Suppressor macrophage treated with lipopolysaccharide for 4 hours (primary cell): ENCODE data around the gene THADA.

Experiments used
- DNase-seq: peaks from one replicate; pipeline ENCODE4 v3.0.0-alpha.2; 2020

Gene THADA

DNA sequence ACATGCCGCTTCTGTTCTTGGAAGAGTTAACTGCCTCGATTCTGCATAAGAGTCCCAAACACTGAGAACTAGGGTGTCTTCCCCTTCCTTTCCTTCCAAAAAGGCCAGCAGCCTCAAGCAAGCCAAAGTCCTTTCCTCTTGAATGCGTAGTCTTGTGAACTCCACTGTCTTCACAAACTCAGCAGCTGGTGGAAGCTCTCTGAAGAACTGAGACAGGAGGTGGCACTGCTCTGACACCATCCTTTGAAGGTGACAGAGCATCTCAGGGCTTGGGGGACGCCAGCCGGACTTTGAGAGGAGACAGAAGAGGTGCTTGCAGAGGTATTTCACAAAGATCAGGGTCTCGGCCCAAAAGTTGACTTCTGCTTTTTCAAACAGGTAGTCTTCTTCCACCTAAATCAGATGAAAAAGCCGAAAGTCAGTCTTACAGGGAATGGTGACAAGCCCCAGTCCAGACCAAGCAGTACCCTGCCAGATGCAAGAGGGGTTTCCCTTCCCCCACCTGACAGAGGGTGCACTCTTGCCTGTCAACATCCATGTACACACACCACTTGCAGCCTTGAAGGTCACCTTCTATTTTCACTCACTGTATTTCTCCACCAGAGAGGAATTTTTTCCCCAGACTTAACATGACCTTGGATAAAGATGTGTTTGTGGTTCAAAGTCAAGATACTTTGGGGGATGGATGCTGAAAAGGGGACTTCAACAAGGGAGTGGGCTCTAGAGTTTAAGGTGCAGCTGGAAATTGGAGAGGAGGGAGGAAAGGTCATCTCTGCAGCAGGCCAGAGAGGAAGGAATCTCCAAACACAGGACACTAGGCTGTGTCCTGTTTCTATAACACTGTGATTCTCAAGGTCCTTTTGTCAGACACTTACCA, 364.6 kb downstream of the THADA start:
- DNase-seq, result no peak

DNA sequence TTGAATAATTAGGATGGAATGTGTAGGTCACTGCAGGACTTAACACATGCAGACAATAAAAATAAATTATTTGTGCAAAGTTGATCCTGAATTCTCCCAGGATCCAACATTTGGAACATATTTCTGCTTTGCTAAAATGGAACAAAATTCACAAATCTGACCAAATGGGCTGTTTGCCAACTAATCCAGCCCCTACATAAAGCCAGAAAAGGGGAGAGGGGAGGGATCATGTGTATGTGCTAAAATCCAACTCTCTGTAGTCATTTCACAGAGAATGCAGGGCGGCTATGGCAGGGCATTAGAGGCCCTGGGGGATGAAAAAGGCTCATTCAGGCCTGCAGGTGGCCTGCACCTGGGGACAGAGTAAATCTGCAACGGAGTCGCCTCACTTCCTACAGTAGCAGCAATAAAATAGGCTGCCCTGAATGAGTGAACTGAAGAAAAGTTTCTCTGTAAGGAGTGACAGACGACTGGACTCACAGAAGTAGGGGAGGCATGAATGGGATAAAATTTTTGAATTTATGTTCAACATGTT, 365.4 kb downstream of the THADA start:
- no peak for DNase-seq

GRCh38 chr2:43228756-43229659, 366.8 kb downstream of the THADA start:
- DNase-seq, result peak; percentile 18

DNA sequence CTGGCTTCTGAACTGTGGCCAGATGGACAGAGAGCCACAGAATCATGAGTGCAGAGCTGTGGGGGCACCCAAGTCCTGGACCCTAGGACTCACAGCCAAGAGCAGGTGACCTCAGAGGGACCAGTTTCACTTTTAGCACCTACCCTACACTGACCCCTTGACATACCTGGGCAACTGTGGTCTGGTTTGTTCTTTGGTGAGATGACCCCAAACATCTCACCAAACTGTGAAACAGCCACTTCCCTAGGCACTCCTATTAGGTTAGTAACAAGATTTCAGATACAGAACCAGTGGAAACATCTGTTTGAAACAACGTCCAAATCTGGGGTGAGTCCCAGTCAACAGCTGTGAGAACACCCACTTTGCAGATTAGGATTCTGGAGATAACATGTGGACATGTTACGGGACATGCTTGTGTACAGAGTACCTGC, 367.5 kb downstream of the THADA start:
- no peak for DNase-seq

- DNase-seq, result peak; percentile 66
Observed at GRCh38 chr2:43227830-43228281, 368.0 kb downstream of the THADA start.

DNA sequence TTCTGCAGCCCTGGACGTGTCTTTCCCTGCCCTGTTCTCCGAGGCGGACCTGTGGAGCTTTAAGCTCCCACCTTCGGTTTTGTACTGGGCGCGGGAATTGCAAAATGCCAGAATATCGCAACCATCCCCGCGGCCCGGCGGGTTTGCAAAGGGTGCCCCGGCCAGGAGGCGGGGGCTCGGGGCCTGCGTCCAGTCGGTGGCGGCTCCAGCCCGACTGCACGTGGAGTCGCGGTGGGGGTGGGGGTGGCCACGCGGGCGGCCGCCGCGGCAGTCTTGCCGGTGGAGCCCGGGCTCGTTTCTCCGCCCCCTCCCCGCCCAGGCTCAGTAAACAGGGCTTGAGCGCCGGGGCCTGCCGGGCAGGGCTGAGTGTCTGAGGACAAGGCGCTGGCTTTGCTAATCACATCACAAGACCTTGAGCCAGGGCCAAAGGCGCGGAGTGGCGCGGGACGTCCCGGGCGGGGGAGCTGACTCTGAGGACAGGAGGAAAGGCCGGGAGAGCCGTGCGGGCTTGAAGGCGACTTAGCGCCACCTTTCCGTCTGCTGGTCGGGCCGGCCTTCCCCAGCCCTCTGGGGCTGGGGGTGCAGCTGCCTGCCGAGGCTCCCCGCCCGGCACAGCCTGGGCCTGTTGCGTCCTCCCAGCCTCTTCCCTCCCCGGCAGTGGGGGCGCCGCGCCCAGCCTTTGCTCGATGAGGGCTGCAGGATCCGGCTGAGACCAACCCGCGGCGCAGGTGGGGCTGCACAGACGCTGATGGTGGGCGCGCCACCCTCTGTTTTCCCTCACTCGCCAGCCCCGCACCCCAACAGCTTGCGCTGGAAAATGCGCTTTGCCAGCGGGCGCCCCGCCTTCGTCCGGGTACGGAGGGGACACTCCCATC, 368.6 kb downstream of the THADA start:
- DNase-seq, result peak; percentile 92

GRCh38 chr2:43226558-43226954, 369.3 kb downstream of the THADA start, which contains the start of gene ZFP36L2:
TSS of gene ZFP36L2 (minus strand) at chr2:43226606. CDS start at chr2:43226315, 291 bp downstream.
- peak; percentile 97 for DNase-seq

- DNase-seq, result peak; percentile 86
Observed at GRCh38 chr2:43225788-43226557, 369.9 kb downstream of the THADA start.

DNA sequence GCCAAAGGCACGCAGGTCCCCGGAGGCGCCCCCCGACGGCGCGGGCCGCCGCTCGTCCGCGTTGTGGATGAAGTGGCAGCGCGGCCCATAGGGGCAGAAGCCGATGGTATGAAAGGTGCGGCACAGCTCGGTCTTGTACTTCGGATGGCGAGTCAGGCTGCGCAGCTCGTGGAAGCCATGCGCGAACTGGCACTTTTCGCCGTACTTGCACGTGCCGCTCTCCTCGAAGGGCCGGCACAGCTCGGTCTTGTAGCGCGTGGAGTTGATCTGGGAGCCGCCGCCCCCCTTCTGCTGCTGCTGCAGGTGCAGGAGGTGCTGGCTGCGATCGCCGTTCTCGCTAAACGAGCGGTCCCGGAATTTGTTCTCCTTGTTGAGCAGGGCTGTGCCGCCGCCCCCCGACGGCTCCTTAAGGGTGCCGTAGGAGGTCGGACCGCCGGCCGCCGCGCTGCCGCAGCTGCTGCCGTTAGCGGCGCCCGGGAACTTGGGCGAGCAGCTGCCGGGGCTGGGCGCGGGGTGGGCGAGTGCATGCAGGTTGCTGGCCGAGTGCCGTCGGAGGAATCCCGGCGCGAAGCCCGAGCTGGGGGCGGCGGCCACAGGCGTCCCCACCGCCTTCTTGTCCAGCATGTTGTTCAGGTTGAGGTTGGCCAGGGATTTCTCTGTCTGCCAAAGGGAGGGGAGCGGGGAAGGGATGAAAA, 370.6 kb downstream of the THADA start:
- peak; percentile 56 for DNase-seq

GRCh38 chr2:43224571-43225092, 371.2 kb downstream of the THADA start:
- no peak for DNase-seq

- DNase-seq, result peak; percentile 79
Observed at GRCh38 chr2:43224131-43224570, 371.7 kb downstream of the THADA start.

DNA sequence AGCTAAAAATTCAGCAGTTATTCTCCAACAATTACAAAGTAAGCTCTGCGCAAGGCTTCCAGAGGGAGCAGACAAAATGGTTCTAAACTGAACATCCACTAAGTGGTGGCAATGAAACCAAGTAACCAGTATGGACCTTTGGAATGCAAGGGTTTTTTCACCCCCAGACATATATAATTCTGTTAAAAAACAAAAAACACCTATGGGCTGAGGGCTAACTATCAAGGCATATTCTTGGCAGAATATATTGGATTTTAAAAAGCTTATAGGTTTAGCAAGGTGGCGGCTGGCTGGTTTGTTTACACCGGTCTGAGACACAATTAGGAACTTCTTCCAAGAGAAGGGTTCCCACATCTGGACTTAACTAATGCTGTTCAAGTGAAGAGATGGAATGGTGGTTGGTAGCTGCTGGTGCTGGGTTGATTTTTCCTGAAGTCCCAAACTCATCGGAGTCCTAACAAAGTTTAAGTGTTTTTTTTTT, 372.3 kb downstream of the THADA start:
- no peak for DNase-seq

GRCh38 chr2:43222475-43223309, 373.1 kb downstream of the THADA start:
- no peak for DNase-seq

GRCh38 chr2:43221763-43222474, 373.9 kb downstream of the THADA start:
- DNase-seq, result peak; percentile 77

- peak; percentile 40 for DNase-seq
Observed at GRCh38 chr2:43221124-43221762, 374.6 kb downstream of the THADA start.

- no peak for DNase-seq
Observed at GRCh38 chr2:43220760-43221123, 375.1 kb downstream of the THADA start.

DNA sequence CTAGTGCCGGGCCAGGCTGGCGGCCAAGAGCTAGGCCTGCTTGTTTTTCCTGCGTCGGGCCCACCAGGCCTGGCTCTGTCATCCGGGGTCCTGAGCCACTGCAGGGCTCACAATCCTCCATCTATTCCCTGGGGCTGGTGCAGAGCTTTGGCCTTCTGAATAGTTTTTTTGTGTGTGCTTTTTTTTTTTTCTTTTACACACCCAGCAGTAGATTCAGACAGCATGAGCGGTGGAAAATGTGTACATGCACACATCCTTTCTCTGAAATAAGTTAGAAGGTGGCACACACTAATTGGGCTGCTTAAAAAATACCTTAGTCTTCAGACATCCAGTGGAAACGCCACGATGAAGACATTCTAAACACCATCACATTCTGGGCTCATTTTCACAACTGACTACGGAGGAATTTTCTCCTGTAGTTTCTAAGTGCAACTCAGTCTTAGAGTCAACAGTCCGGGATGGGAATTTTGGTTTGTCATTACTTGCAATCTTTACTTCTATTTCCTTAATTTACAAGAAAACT, 375.5 kb downstream of the THADA start:
- DNase-seq, result peak; percentile 57
